IPS DF 6.9 (cell line): Measurements from ENCODE around the gene AREL1.

ENCODE experiments used
- DNase-seq: peaks from one replicate; pipeline ENCODE4 v3.0.0-alpha.2; 2013; ENCODE audit warnings: low read depth, low spot score
- H3K27ac ChIP-seq: one replicate; pipeline ENCODE4 v1.5.1; 2013; ENCODE audit warnings: low read length, control low read depth
- H3K27me3 ChIP-seq: 2 replicates; pipeline ENCODE4 v1.6.1; 2013; ENCODE audit warnings: mild to moderate bottlenecking, low read length; ENCODE audit not compliant: control insufficient read depth, insufficient read depth
- H3K36me3 ChIP-seq: 2 replicates; pipeline ENCODE4 v1.6.1; 2013; ENCODE audit warnings: low read length; ENCODE audit not compliant: control insufficient read depth, insufficient read depth
- H3K4me1 ChIP-seq: 2 replicates; pipeline ENCODE4 v1.6.1; 2013; ENCODE audit warnings: low read length; ENCODE audit not compliant: control insufficient read depth, insufficient read depth
- H3K4me3 ChIP-seq: 2 replicates; pipeline ENCODE4 v1.5.1; 2013; ENCODE audit warnings: mild to moderate bottlenecking, low read length
- H3K9me3 ChIP-seq: 2 replicates; pipeline ENCODE4 v1.6.1; 2013; ENCODE audit warnings: low read length, inconsistent platforms; ENCODE audit not compliant: control insufficient read depth, insufficient read depth
- WGBS: extraction: QIAGEN DNeasy Blood & Tissue Kit; methylation state at CpG from one replicate; pipeline ENCODE4 v1.1.7; 2013; ENCODE audit warnings: mixed read lengths, missing lambda C conversion rate; ENCODE audit not compliant: insufficient read length, insufficient coverage; 5-methylcytosine and 5-hydroxymethylcytosine counted together

Gene AREL1

GRCh38 chr14:74661726-74662450, 51.0 kb downstream of the AREL1 start:
- H3K9me3 ChIP-seq = no peaks in the 10 kb centered on the region
- H3K4me3 ChIP-seq = no peak overlapping the region
- no peaks in the 10 kb centered on the region for H3K4me1 ChIP-seq
- H3K27ac ChIP-seq = no peak overlapping the region
- H3K36me3 ChIP-seq = peaks cover 17% of the 10 kb centered on the region
- H3K27me3 ChIP-seq = no peaks in the 10 kb centered on the region
- WGBS = no CpG with 5 or more reads among the region's 7 CpGs
- no peak for DNase-seq

GRCh38 chr14:74660863-74661262, 52.0 kb downstream of the AREL1 start:
- Histone ChIP-seq H3K4me3 (no peak overlapping the region), H3K36me3 (peaks cover 17% of the 10 kb centered on the region), H3K27me3 (no peaks in the 10 kb centered on the region), H3K4me1 (no peaks in the 10 kb centered on the region), H3K9me3 (no peaks in the 10 kb centered on the region), H3K27ac (no peak overlapping the region)
- no CpG with 5 or more reads among the region's 5 CpGs for WGBS
- no peak for DNase-seq

- WGBS = no CpG with 5 or more reads among the region's 3 CpGs
- Histone ChIP-seq H3K4me1 (no peaks in the 10 kb centered on the region), H3K27me3 (no peaks in the 10 kb centered on the region), H3K27ac (no peak overlapping the region), H3K9me3 (no peaks in the 10 kb centered on the region), H3K4me3 (no peak overlapping the region), H3K36me3 (peaks cover 17% of the 10 kb centered on the region)
- DNase-seq = no peak
Measured at GRCh38 chr14:74660167-74660566, 52.7 kb downstream of the AREL1 start.

GRCh38 chr14:74658535-74659131, 54.2 kb downstream of the AREL1 start:
- Histone ChIP-seq H3K27ac (no peak overlapping the region), H3K36me3 (peaks cover 10% of the 10 kb centered on the region), H3K9me3 (no peaks in the 10 kb centered on the region), H3K4me1 (no peaks in the 10 kb centered on the region), H3K27me3 (no peaks in the 10 kb centered on the region), H3K4me3 (no peak overlapping the region)
- no peak for DNase-seq
- WGBS = no CpG with 5 or more reads among the region's 1 CpG

GRCh38 chr14:74656964-74657363, 55.9 kb downstream of the AREL1 start:
- Histone ChIP-seq H3K27me3 (no peaks in the 10 kb centered on the region), H3K4me1 (no peaks in the 10 kb centered on the region), H3K36me3 (0 out of 2 replicates have a peak, but pooled peaks cover 1% of the 10 kb centered on the region), H3K9me3 (no peaks in the 10 kb centered on the region), H3K4me3 (no peak overlapping the region), H3K27ac (no peak overlapping the region)
- DNase-seq = no peak
- no CpG with 5 or more reads among the region's 3 CpGs for WGBS

GRCh38 chr14:74655599-74656395, 57.1 kb downstream of the AREL1 start:
- H3K27ac ChIP-seq = no peak overlapping the region
- H3K27me3 ChIP-seq = no peaks in the 10 kb centered on the region
- H3K4me3 ChIP-seq = no peak overlapping the region
- no peaks in the 10 kb centered on the region for H3K4me1 ChIP-seq
- no CpG with 5 or more reads among the region's 2 CpGs for WGBS
- no peaks in the 10 kb centered on the region for H3K36me3 ChIP-seq
- H3K9me3 ChIP-seq = no peaks in the 10 kb centered on the region
- no peak for DNase-seq

GRCh38 chr14:74654931-74655330, 57.9 kb downstream of the AREL1 start:
- Histone ChIP-seq H3K27ac (no peak overlapping the region), H3K27me3 (no peaks in the 10 kb centered on the region), H3K9me3 (no peaks in the 10 kb centered on the region), H3K4me1 (no peaks in the 10 kb centered on the region), H3K4me3 (no peak overlapping the region), H3K36me3 (no peaks in the 10 kb centered on the region)
- no CpG with 5 or more reads among the region's 3 CpGs for WGBS
- DNase-seq = no peak

GRCh38 chr14:74653386-74654138, 59.3 kb downstream of the AREL1 start:
- Histone ChIP-seq H3K4me1 (no peaks in the 10 kb centered on the region), H3K27me3 (no peaks in the 10 kb centered on the region), H3K9me3 (no peaks in the 10 kb centered on the region), H3K27ac (no peak overlapping the region), H3K36me3 (no peaks in the 10 kb centered on the region), H3K4me3 (no peak overlapping the region)
- DNase-seq = no peak
- no CpG with 5 or more reads among the region's 15 CpGs for WGBS

GRCh38 chr14:74652541-74652940, 60.3 kb downstream of the AREL1 start:
- no peak overlapping the region for H3K4me3 ChIP-seq
- H3K27ac ChIP-seq = no peak overlapping the region
- H3K9me3 ChIP-seq = no peaks in the 10 kb centered on the region
- H3K4me1 ChIP-seq = no peaks in the 10 kb centered on the region
- H3K36me3 ChIP-seq = no peaks in the 10 kb centered on the region
- H3K27me3 ChIP-seq = no peaks in the 10 kb centered on the region
- WGBS = no CpG with 5 or more reads among the region's 4 CpGs
- no peak for DNase-seq
